Dendritic cell treated with granulocyte-macrophage colony-stimulating factor and Interleukin-4, amounts not matched to agents 40 ng/mL and 50 ng/mL, for 4 days (primary cell): ENCODE results near the gene CLTCL1.

Experiments
- H3K27ac Mint-ChIP-seq: one replicate; pipeline ENCODE4 v1.8.0; 2022; ENCODE audit warnings: mild to moderate bottlenecking, mixed read lengths
- H3K27me3 Mint-ChIP-seq: one replicate; pipeline ENCODE4 v1.8.0; 2022; ENCODE audit warnings: mild to moderate bottlenecking, mixed read lengths
- H3K36me3 Mint-ChIP-seq: one replicate; pipeline ENCODE4 v1.8.0; 2022; ENCODE audit warnings: low read depth, mixed read lengths
- H3K4me1 Mint-ChIP-seq: one replicate; pipeline ENCODE4 v1.8.0; 2022; ENCODE audit warnings: low read depth, mixed read lengths
- H3K4me3 Mint-ChIP-seq: one replicate; pipeline ENCODE4 v1.8.0; 2022; ENCODE audit warnings: mild to moderate bottlenecking, moderate library complexity, mixed read lengths
- H3K9me3 Mint-ChIP-seq: one replicate; pipeline ENCODE4 v1.8.0; 2022; ENCODE audit warnings: mixed read lengths
- intact Hi-C: fragments of 100-400 bp; cut with micrococcal nuclease; formaldehyde crosslinking; loops from one replicate; pipeline ENCODE4 v1.15.0; 2022

Gene CLTCL1

DNA sequence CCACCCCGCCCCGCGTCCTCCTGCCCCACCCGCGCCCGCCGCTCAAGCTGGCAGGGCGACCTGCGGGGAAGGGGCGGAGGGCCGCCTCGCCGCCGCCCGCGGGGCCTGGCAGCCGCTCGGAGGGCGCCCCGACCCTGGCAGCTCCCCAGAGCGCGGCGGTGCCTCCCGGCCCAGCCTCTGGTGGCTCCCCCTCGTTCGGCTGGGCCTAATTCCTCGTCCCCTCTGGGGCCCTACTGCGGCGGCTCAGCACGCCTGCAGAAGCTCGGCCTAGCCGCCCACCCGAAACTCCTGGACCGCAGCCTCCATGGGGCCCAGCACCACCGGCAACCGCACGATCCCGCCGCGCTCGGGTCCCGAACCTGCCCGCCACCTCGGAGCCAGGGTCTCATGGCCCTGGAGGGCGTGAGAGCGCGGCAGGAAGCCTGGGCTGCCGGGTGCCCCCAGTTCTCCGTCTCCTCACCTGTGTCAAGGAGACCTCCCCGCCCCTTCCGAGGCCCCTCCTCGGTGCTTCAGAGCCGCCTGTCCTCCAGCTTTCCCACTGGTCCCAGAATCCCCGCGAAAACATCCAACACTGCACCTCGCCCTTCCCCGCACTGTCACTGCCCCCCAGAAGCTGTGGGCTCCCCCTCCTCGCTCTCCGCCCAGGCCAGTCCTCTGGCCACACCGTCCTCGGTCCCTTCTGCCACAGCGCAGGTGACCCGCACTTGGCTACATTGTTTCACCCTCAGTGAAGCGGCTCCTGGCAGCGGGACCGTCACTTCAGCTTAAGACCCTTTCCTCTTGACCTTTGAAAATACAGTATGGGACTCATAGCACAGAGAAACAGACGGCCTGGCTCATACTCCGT lies 140.8 kb downstream of the CLTCL1 start:
- no peaks in the 10 kb centered on the region for H3K36me3 Mint-ChIP-seq
- H3K27ac Mint-ChIP-seq, result no peak overlapping the region
- no peak overlapping the region for H3K4me3 Mint-ChIP-seq
- H3K27me3 Mint-ChIP-seq, result peaks cover 77% of the 10 kb centered on the region
- peaks cover 4% of the 10 kb centered on the region for H3K4me1 Mint-ChIP-seq
- intact Hi-C loops, result no loop called here
- no peaks in the 10 kb centered on the region for H3K9me3 Mint-ChIP-seq

DNA sequence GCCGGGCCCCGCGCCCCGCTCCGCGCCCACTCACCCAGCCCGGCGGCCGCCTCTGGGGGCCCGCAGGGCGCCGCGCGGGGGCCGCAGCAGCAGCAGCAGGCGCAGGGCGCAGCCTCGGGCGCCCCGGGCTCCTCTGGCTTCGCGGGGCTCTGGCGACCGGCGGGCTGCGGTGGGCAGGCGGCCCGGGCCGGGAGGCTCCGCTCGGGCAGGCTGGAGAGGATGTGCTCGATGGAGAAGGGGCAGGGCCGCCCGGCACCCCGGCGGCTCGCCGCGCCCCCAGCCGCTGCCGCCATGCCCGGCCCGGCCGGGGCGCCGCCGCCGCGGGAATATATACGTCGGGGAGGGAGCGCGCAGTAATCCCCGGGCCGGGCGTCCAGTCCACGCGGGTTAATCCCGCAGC lies 141.5 kb downstream of the CLTCL1 start, which contains the start of gene GSC2:
Gene GSC2, minus strand, starts transcription at position 302 of the 400 bp plus-strand sequence. Its CDS starts 9 bp downstream, at position 293.
- H3K4me3 Mint-ChIP-seq, result no peak within 1 kb of the TSS
- H3K27ac Mint-ChIP-seq, result no peak within 1 kb of the TSS
- peaks cover 4% of the 10 kb centered on the region for H3K4me1 Mint-ChIP-seq
- intact Hi-C loops, result loop anchor here (10.0 kb wide), 2 partner anchors 325 to 565 kb away; partner anchors contain the start of genes CDC45, SEPTIN5 and UFD1
- H3K36me3 Mint-ChIP-seq, result no peaks in the 10 kb centered on the region
- no peaks in the 10 kb centered on the region for H3K9me3 Mint-ChIP-seq
- H3K27me3 Mint-ChIP-seq, result peaks cover 77% of the 10 kb centered on the region

DNA sequence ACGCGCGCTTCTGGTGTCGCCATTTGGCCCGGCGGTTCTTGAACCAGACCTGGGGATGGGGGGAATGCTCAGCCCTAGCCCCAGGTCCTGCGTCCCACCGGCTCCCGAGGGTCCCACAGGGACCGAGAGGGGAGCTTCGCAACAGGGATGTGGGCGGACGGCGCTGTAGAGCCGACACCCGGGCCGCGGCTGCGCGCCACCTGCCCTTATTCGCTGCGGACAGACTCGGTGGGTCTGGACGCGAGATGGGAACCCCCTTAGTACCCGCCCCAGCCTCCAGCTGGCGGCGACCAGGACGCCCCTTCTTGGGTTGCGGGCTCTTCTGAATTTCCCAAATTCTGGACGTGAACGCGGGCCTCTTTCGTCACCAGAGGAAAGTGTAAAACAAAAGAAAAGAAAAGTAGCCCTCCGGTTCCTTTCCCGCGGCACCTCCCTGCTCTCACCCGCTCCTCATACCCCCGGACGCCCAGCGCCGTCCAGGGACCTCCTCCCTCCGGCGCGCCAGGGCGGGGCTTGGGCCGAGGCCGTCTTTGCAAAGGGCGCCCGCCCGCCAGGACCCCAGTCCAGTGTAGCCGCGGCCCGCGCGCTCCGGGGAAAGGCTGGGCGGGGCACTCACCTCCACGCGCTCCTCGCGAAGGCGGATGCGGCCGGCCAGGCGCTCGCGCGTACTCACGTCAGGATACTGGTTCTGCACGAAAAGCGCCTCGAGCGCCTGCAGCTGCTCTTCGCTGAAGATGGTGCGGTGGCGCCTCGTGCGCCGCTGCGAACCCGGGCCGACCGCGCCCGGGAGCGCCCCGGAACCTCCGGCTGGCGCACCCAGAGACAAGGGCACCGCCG lies 142.3 kb downstream of the CLTCL1 start:
- peaks cover 5% of the 10 kb centered on the region for H3K36me3 Mint-ChIP-seq
- H3K9me3 Mint-ChIP-seq, result no peaks in the 10 kb centered on the region
- no peak overlapping the region for H3K27ac Mint-ChIP-seq
- intact Hi-C loops, result loop anchor here (10.0 kb wide), 2 partner anchors 326 to 566 kb away; partner anchors contain the start of genes CDC45, SEPTIN5 and UFD1
- H3K27me3 Mint-ChIP-seq, result peaks cover 73% of the 10 kb centered on the region
- H3K4me1 Mint-ChIP-seq, result peaks cover 7% of the 10 kb centered on the region
- H3K4me3 Mint-ChIP-seq, result no peak overlapping the region

DNA sequence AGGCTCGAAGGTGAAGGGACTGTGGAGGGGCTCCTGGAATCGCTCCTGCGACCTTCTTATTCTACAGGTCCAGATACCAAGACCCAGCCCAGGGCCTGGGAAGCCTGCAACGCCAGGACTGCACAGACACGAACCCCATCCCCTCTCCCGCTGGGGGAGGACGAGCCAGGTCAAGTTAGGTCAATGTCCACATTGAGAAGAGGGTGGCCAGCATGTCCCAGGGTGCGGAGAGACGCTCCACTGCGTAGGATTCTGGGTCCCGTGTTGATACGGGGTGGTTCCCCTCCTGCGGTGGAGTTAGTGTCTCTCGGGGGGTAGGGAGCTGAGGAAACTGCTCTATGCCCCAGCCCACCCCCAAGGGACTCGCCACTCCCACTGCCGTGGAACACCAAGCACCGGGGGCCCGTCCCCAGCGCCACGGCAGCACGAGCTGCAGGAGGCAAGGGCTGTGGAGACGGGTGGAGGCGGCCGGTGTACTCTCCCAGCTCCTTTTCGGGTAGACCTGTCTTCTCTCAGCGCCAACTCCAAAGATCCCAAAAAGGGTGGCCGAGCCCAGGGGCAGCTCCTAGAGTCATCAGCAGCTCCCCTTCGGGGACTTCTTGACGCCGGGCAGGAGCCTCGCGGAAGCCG lies 143.0 kb downstream of the CLTCL1 start:
- Mint-ChIP-seq H3K4me1 (peaks cover 14% of the 10 kb centered on the region), H3K27me3 (peaks cover 68% of the 10 kb centered on the region), H3K9me3 (no peaks in the 10 kb centered on the region), H3K4me3 (no peak overlapping the region), H3K36me3 (peaks cover 10% of the 10 kb centered on the region), H3K27ac (no peak overlapping the region)
- intact Hi-C loops, result loop anchor here (10.0 kb wide), 2 partner anchors 326 to 566 kb away; partner anchors contain the start of genes CDC45, SEPTIN5 and UFD1

DNA sequence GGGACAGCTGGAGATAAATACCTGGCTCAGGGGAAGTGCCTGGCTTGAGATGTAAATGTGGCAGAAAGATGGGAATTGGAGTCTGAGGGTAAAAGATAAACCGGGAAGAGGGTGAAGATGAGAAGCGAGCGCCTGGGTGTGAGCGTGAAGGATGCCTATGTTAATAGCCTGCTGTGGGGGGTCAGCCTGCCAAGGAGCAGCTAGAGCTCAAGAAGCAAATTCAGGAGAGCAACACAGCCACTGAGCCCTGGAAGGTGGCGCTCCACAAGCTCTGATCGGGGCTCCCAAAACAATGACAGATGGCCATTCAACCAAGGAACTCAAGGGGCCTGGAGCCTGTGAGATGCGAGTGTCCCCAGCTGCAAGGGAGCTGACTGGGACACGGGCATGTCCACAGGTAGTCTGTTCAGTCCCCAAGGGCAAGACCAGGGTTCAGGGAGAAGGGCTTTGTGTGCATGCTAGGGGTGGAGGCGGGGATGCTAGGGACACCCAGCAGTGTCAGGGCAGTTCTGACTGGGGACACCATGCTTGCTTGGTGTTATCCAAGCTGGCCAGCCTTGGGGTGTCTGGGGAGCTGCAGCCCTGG lies 144.2 kb downstream of the CLTCL1 start:
- no peaks in the 10 kb centered on the region for H3K9me3 Mint-ChIP-seq
- no peak overlapping the region for H3K4me3 Mint-ChIP-seq
- peaks cover 18% of the 10 kb centered on the region for H3K4me1 Mint-ChIP-seq
- no peak overlapping the region for H3K27ac Mint-ChIP-seq
- intact Hi-C loops, result loop anchor here (10.0 kb wide), 2 partner anchors 328 to 568 kb away; partner anchors contain the start of genes CDC45, SEPTIN5 and UFD1
- H3K36me3 Mint-ChIP-seq, result peaks cover 16% of the 10 kb centered on the region
- H3K27me3 Mint-ChIP-seq, result peaks cover 55% of the 10 kb centered on the region

DNA sequence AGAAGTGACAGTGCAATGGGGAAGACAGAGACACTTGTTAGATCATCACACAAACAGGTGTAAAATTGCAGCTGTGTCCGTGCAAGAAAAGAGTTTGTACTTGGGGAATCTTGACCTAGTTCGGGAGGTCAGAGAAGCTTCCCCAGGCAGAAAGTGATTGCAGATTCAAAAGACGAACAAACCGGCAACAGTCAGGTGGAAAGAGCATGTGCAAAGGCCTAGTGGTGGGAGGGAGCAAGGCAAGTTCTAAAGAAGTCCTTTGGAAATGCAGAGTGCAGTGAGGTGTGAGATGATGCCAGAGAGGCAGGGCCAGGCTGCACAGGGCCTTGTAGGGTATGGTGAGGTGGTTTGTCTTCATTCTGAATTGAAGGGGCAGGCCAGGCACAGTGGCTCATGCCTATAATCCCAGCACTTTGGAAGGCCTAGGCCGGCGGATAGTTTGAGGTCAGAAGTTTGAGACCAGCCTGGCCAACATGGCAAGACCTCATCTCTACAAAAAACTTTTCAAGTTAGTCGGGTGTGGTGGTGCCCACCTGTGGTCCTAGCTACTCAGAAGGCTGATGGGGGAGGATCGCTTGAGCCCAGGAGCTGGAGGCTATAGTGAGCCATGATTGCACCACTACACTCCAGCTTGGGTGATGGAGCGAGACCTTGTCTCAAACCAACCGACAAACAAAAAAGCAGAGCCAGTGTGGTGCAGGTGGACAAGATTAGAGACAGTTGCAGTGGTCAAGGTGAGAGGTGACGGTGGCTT lies 145.1 kb downstream of the CLTCL1 start:
- Mint-ChIP-seq H3K9me3 (no peaks in the 10 kb centered on the region), H3K4me1 (peaks cover 18% of the 10 kb centered on the region), H3K27me3 (peaks cover 46% of the 10 kb centered on the region), H3K27ac (no peak overlapping the region), H3K36me3 (peaks cover 25% of the 10 kb centered on the region), H3K4me3 (no peak overlapping the region)
- intact Hi-C loops, result loop anchor here (10.0 kb wide), 2 partner anchors 328 to 568 kb away; partner anchors contain the start of genes CDC45, SEPTIN5 and UFD1

DNA sequence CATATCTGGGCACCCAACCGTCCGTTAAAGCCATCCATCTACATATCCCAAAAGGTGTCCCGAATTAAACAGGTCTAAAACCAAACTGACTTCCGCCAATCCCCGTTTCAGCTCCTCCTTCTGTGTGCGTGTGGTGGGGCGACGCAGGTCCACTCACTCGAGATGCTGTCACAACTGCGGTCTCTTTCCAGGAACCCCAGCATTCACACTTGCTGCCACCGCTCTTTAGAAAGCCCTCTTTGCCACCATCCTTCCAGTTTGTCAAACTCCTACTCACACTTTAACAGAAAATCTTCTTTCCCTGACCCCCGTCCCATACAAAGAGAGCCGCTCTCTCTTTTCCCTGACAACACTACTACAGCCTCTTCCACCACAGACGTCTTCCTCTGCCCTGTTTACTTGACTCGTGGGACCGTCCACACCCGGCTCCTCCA lies 147.5 kb downstream of the CLTCL1 start:
- H3K4me3 Mint-ChIP-seq, result peak overlapping the region; percentile 100
- peaks cover 30% of the 10 kb centered on the region for H3K27me3 Mint-ChIP-seq
- H3K36me3 Mint-ChIP-seq, result peaks cover 49% of the 10 kb centered on the region

DNA sequence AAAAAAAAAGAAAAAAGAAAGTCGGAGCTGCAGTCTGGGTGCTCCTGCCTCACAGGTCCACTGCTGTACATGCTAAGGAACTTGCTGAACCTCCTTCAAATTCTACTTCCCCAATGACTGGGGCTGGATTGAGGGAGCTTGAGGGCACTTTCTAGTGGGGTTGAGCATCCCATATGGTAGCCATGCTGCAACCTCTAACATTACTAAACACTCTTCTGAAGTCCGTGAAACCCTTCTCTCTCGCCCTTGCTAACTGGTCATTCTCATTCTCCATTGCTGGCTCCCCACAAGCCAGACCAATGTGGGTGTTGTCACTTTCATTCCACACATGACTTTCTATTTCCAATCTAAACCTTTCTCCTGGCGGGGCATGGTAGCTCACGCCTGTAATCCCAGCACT lies 148.3 kb downstream of the CLTCL1 start:
- H3K4me1 Mint-ChIP-seq, result peaks cover 14% of the 10 kb centered on the region
- H3K9me3 Mint-ChIP-seq, result no peaks in the 10 kb centered on the region
- H3K36me3 Mint-ChIP-seq, result peaks cover 56% of the 10 kb centered on the region
- no peak overlapping the region for H3K4me3 Mint-ChIP-seq
- H3K27me3 Mint-ChIP-seq, result peaks cover 22% of the 10 kb centered on the region
- H3K27ac Mint-ChIP-seq, result peak overlapping the region; percentile 94
- intact Hi-C loops, result loop anchor here (10.0 kb wide), 2 partner anchors 332 to 572 kb away; partner anchors contain the start of genes CDC45, SEPTIN5 and UFD1

More for the DNA sequence above, 147.5 kb downstream of the CLTCL1 start:
- intact Hi-C loops, result loop anchor here (1.0 to 10.0 kb wide), 4 partner anchors 22 to 571 kb away; partner anchors contain the start of genes CDC45, DGCR2, SEPTIN5 and SLC25A1
- Mint-ChIP-seq H3K27ac (peak overlapping the region; percentile 94), H3K4me1 (peaks cover 14% of the 10 kb centered on the region), H3K9me3 (no peaks in the 10 kb centered on the region)

DNA sequence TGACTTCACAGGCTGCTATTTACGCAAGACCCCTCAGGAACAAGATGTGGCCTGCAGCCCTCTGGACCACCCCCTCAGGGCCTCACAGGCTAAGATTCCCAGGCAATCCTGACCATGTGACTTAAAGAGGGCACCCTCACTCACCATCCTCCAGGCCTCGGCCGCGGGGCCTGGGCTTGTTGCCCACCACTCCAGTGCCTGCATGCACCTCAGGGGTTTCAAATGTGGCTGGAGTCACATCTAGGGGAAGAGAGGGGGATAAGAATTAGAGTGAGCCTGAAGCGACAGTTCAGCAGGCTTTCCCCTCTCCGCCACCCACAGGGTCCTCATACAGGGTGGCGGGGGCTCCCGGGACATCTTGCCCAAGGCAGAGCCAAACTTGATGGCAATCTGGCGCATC lies 149.1 kb downstream of the CLTCL1 start:
- H3K4me1 Mint-ChIP-seq, result peaks cover 14% of the 10 kb centered on the region
- no peak overlapping the region for H3K4me3 Mint-ChIP-seq
- no peak overlapping the region for H3K27ac Mint-ChIP-seq
- no peaks in the 10 kb centered on the region for H3K9me3 Mint-ChIP-seq
- H3K36me3 Mint-ChIP-seq, result peaks cover 65% of the 10 kb centered on the region
- intact Hi-C loops, result loop anchor here (10.0 kb wide), 2 partner anchors 332 to 572 kb away; partner anchors contain the start of genes CDC45, SEPTIN5 and UFD1
- peaks cover 14% of the 10 kb centered on the region for H3K27me3 Mint-ChIP-seq

DNA sequence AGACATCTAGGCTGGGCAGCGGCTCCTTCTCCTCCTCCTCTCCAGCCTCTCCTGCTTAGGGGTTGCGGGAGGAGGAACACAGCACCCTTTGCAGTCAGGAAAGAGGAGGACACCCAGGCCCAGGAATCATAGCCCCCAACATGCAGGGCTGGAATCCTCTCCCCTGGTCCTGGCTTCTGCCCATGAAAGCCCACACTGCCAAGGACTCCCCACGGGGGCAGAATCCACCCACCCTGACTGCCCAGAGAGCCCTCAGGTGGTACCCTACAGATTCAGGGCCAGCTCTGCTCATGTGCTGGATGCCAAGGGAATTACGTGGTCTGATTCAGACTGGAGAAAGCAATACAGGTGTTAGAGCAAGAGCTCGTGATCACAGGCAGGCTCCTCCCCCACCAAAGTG lies 151.5 kb downstream of the CLTCL1 start:
- Mint-ChIP-seq H3K9me3 (no peaks in the 10 kb centered on the region), H3K27ac (no peak overlapping the region), H3K4me1 (peaks cover 14% of the 10 kb centered on the region), H3K27me3 (no peaks in the 10 kb centered on the region), H3K4me3 (no peak overlapping the region), H3K36me3 (peaks cover 87% of the 10 kb centered on the region)
- intact Hi-C loops, result loop anchor here (10.0 kb wide), 2 partner anchors 335 to 575 kb away; partner anchors contain the start of genes CDC45, SEPTIN5 and UFD1

DNA sequence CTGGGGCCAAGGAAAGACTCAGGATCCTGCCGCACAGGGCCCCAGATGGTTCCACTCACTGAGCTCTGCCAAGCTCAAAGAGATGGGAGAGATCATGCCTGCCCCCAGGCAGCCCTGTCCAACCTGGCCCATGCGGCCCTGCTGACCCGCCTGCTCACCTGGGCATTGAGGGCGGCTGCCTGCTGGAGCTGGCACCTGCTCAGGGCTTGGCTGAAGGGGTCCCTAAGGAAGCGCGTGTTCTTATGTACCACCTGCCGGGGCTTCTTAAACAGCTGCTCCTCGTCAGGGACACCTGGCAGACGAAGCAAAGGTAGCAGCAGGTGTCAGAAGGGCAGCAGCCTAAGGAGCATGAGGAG lies 152.5 kb downstream of the CLTCL1 start:
- no peaks in the 10 kb centered on the region for H3K9me3 Mint-ChIP-seq
- intact Hi-C loops, result no loop called here
- H3K27ac Mint-ChIP-seq, result no peak overlapping the region
- no peak overlapping the region for H3K4me3 Mint-ChIP-seq
- H3K36me3 Mint-ChIP-seq, result peaks cover 89% of the 10 kb centered on the region
- no peaks in the 10 kb centered on the region for H3K27me3 Mint-ChIP-seq
- H3K4me1 Mint-ChIP-seq, result peaks cover 9% of the 10 kb centered on the region

DNA sequence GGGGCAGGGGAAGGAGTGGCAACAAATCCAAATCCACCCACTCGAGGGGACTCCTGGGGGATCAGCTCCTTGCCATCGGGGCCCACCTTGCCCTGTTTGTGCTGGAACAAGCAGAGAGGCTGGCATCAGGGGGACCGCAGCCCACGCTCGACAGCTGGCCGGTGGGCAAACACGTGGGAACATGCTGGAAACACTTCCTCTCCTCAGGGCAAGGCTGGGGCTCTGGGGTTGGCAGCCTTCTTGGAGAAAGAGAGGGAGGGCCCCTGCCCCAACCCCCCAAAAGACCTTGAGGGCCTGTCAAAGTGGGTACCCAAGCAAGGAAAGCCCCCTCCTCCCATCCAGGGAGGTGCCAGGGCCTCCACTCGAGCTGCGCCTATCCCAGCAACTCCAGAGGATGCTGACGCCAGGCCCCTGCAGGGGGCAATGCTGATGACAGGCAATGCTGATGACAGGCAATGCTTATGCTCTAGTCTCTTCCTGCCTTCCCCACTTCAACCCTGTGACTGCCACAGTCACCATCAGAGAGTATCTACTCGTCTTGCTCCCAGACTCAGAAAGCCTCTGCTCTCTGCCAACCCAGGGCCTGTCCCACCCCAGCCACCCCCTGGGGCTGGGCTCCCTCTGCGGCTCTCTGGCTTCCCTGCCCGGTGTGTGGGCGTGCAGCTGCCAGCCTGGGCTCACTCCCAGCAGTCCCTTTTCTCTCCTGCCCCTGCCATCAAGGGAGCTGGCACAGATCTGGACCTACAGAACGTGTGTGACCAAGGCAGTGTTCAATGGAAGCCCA lies 153.1 kb downstream of the CLTCL1 start:
- Mint-ChIP-seq H3K36me3 (peaks cover 92% of the 10 kb centered on the region), H3K27ac (no peak overlapping the region), H3K9me3 (no peaks in the 10 kb centered on the region), H3K4me3 (no peak overlapping the region), H3K27me3 (no peaks in the 10 kb centered on the region), H3K4me1 (peaks cover 3% of the 10 kb centered on the region)
- intact Hi-C loops, result no loop called here
